ENCODE results near the gene WDTC1. TPM values are rescaled to one million over a fixed set of nuclear protein-coding genes. Genes with fewer than 3 reads are reported as not detected.

The WDTC1 gene
- total and polyA plus RNA-seq, 2 donors (not counting 1 experiment from before 2014, with no cell fraction given): 32.5 to 69.1 TPM

DNA sequence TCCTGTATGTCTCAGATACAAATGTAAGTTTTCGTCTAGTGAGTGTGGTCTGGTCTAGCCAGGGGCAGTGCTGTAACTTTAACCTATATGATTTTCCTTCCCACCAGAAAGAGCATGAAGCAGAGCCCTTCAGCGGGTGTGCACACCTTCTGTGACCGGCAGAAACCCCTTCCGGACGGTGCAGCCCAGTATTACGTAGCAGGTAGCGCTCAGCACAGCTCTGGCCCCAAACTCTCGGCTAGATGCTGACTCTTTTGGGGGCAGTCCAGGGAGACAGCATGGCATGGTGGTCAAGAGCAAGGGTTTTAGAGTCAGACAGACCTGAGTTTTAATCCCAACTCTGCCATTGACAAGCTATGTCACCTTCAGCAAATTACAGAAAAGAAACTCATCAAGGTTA lies 59.5 kb downstream of the WDTC1 start:
- H3K4me3 ChIP-seq (ENCODE audit: control extremely low read depth in 1 of 5, extremely low read depth in 1 of 5, insufficient read depth in 1 of 5, low read depth in 2 of 5, low read length in 4 of 5): no peak overlapping the region
- intact Hi-C loops (cut with micrococcal nuclease): no loop called here
- no peaks in the 10 kb centered on the region for H3K4me1 Mint-ChIP-seq
- H3K9me3 ChIP-seq (ENCODE audit: control extremely low read depth in 1 of 3, control insufficient read depth in 2 of 3, insufficient read depth in 1 of 3, low read length in 2 of 3): no peaks in the 10 kb centered on the region
- no peak overlapping the region for H3K9ac ChIP-seq (ENCODE audit: low read length)
- CTCF ChIA-PET: interaction anchor here (0.6 to 13.5 kb wide), 16 partner anchors 8 to 322 kb away, joined by 3 to 402 read pairs (median 12); partner anchors contain the start of genes AHDC1 and GPR3
- no peaks in the 10 kb centered on the region for H3K9me3 Mint-ChIP-seq (ENCODE audit: insufficient read depth)
- H3K4me2 ChIP-seq (replicated peaks; ENCODE audit: low read depth, low read length, poor library complexity, severe bottlenecking): no peak overlapping the region
- no peak for DNase-seq
- H3K27me3 Mint-ChIP-seq: no peaks in the 10 kb centered on the region
- H2AFZ ChIP-seq (ENCODE audit: insufficient read depth, low read depth, low read length, poor library complexity, severe bottlenecking): no peak overlapping the region
- no peaks in the 10 kb centered on the region for H3K79me2 ChIP-seq (ENCODE audit: control insufficient read depth, insufficient read depth, low read length)
- POLR2A ChIA-PET: no interaction called here
- no peaks in the 10 kb centered on the region for H3K4me1 ChIP-seq (ENCODE audit: control insufficient read depth in 2 of 2, insufficient read depth in 2 of 2, low read length in 2 of 2)
- TF ChIP-seq, protein P1, sequence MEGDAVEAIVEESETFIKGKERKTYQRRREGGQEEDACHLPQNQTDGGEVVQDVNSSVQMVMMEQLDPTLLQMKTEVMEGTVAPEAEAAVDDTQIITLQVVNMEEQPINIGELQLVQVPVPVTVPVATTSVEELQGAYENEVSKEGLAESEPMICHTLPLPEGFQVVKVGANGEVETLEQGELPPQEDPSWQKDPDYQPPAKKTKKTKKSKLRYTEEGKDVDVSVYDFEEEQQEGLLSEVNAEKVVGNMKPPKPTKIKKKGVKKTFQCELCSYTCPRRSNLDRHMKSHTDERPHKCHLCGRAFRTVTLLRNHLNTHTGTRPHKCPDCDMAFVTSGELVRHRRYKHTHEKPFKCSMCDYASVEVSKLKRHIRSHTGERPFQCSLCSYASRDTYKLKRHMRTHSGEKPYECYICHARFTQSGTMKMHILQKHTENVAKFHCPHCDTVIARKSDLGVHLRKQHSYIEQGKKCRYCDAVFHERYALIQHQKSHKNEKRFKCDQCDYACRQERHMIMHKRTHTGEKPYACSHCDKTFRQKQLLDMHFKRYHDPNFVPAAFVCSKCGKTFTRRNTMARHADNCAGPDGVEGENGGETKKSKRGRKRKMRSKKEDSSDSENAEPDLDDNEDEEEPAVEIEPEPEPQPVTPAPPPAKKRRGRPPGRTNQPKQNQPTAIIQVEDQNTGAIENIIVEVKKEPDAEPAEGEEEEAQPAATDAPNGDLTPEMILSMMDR (IDR thresholded peaks at IDR 0.05): no peak
- no peak for TF ChIP-seq EZH2 (IDR thresholded peaks at IDR 0.05; ENCODE audit: borderline replicate concordance, insufficient read depth, low read depth, low read length, poor library complexity, severe bottlenecking)
- H3K36me3 ChIP-seq (replicated peaks in 1 of 2; ENCODE audit: control extremely low read depth in 1 of 2, control insufficient read depth in 1 of 2, extremely low read depth in 1 of 2, insufficient read depth in 2 of 2, low read length in 1 of 2): peaks cover 5 to 74% of the 10 kb centered on the region in 2 experiments
- no peak overlapping the region for H3K27ac Mint-ChIP-seq
- no peak overlapping the region for H3K4me3 Mint-ChIP-seq
- WGBS (ENCODE audit: insufficient coverage): 100% methylated on average over 8 of the region's 8 CpGs
- H3K27me3 ChIP-seq (replicated peaks in 1 of 4; ENCODE audit: control extremely low read depth in 1 of 4, control insufficient read depth in 3 of 4, insufficient read depth in 4 of 4, low read length in 3 of 4): no peaks in the 10 kb centered on the region
- no peak overlapping the region for H3K27ac ChIP-seq (ENCODE audit: low read length in 2 of 2)
- no peak for ATAC-seq (ENCODE audit: low read depth)
- H4K20me1 ChIP-seq (ENCODE audit: control insufficient read depth, insufficient read depth, low read length, poor library complexity, severe bottlenecking): no peaks in the 10 kb centered on the region

GRCh38 chr1:27296773-27297291 lies 62.4 kb downstream of the WDTC1 start:
- peaks cover 9% of the 10 kb centered on the region for H4K20me1 ChIP-seq (ENCODE audit: control insufficient read depth, insufficient read depth, low read length, poor library complexity, severe bottlenecking)
- H3K79me2 ChIP-seq (ENCODE audit: control insufficient read depth, insufficient read depth, low read length): no peaks in the 10 kb centered on the region
- H3K27ac ChIP-seq (ENCODE audit: low read length in 2 of 2): no peak overlapping the region
- POLR2A ChIA-PET: interaction anchor here (0.6 to 1.2 kb wide), 4 partner anchors 101 to 307 kb away, joined by 3 to 8 read pairs (median 6); partner anchors contain the start of gene AHDC1
- WGBS (ENCODE audit: insufficient coverage): 45% methylated on average over 9 of the region's 10 CpGs
- H3K4me3 ChIP-seq (ENCODE audit: control extremely low read depth in 1 of 5, extremely low read depth in 1 of 5, insufficient read depth in 1 of 5, low read depth in 2 of 5, low read length in 4 of 5): no peak overlapping the region
- H3K27ac Mint-ChIP-seq: no peak overlapping the region
- ATAC-seq (ENCODE audit: low read depth) (peak; percentile 59), DNase-seq (peak; percentile 72)
- H3K9ac ChIP-seq (ENCODE audit: low read length): no peak overlapping the region
- H3K9me3 Mint-ChIP-seq (ENCODE audit: insufficient read depth): no peaks in the 10 kb centered on the region
- H3K9me3 ChIP-seq (ENCODE audit: control extremely low read depth in 1 of 3, control insufficient read depth in 2 of 3, insufficient read depth in 1 of 3, low read length in 2 of 3): no peaks in the 10 kb centered on the region
- peaks cover 1 to 83% of the 10 kb centered on the region in 2 experiments for H3K36me3 ChIP-seq (replicated peaks in 1 of 2; ENCODE audit: control extremely low read depth in 1 of 2, control insufficient read depth in 1 of 2, extremely low read depth in 1 of 2, insufficient read depth in 2 of 2, low read length in 1 of 2)
- H3K4me2 ChIP-seq (replicated peaks; ENCODE audit: low read depth, low read length, poor library complexity, severe bottlenecking): no peak overlapping the region
- H3K27me3 Mint-ChIP-seq: no peaks in the 10 kb centered on the region
- H3K4me3 Mint-ChIP-seq: no peak overlapping the region
- peaks cover 3% of the 10 kb centered on the region for H3K4me1 Mint-ChIP-seq
- TF ChIP-seq, protein P1 (IDR thresholded peaks at IDR 0.05): peak; percentile 67
- no peak for TF ChIP-seq EZH2 (IDR thresholded peaks at IDR 0.05; ENCODE audit: borderline replicate concordance, insufficient read depth, low read depth, low read length, poor library complexity, severe bottlenecking)
- peaks cover 0 to 8% of the 10 kb centered on the region in 2 donors for H3K4me1 ChIP-seq (ENCODE audit: control insufficient read depth in 2 of 2, insufficient read depth in 2 of 2, low read length in 2 of 2)
- CTCF ChIA-PET: interaction anchor here (0.7 to 13.5 kb wide), 70 partner anchors 8 to 396 kb away, joined by 3 to 402 read pairs (median 5); partner anchors contain the start of genes AHDC1, CD164L2, GPR3 and IFI6
- H3K27me3 ChIP-seq (replicated peaks in 1 of 4; ENCODE audit: control extremely low read depth in 1 of 4, control insufficient read depth in 3 of 4, insufficient read depth in 4 of 4, low read length in 3 of 4): no peaks in the 10 kb centered on the region
- no peak overlapping the region for H2AFZ ChIP-seq (ENCODE audit: insufficient read depth, low read depth, low read length, poor library complexity, severe bottlenecking)
- intact Hi-C loops (cut with micrococcal nuclease): loop anchor here (1.0 kb wide), 1 partner anchor 366 kb away; no protein-coding TSS in a partner anchor

All from B cell (primary cell).